Omental fat pad (tissue), 4 donors: ENCODE measurements around the gene TMSB15B. TPM values are rescaled to one million over a fixed set of nuclear protein-coding genes. Genes with fewer than 3 reads are reported as not detected.
"Not testable (repeated sequence)": the region's sequence is repeated elsewhere in the genome, so short reads cannot be mapped to it uniquely, and the experiment has no call there.

ENCODE experiments used
- ATAC-seq: fragments of 150-250 bp; one replicate; pipeline ENCODE4 v1.9.1; 2016; ENCODE audit warnings: mild to moderate bottlenecking, moderate library complexity; ENCODE audit not compliant: low FRiP score
- DNase-seq: peaks from one replicate; pipeline ENCODE4 v3.0.0-alpha.2; 2019; ENCODE audit warnings: low spot score
- total RNA-seq, 4 donors: library from RNA; depleted of rRNA; stranded (reverse); fragments of >200 nt; gene quantifications; one replicate each; pipeline ENCODE4 v1.1.0, GENCODE V29; 2016
- TF ChIP-seq, protein P1 (sequence below), 3 donors: fragments of 450-650 bp; IDR thresholded peaks; one replicate each; pipeline ENCODE4 v1.5.1; 2016 to 2017; ENCODE audit warnings: antibody characterized with exemption in 3 of 3, mild to moderate bottlenecking in 3 of 3, moderate library complexity in 2 of 3

TMSB15B gene
- total RNA-seq, 4 donors from 2014 or later: 0.46 to 3.9 (median 1.2) TPM

- no peak for ATAC-seq
- no peak for DNase-seq
- TF ChIP-seq, protein P1, sequence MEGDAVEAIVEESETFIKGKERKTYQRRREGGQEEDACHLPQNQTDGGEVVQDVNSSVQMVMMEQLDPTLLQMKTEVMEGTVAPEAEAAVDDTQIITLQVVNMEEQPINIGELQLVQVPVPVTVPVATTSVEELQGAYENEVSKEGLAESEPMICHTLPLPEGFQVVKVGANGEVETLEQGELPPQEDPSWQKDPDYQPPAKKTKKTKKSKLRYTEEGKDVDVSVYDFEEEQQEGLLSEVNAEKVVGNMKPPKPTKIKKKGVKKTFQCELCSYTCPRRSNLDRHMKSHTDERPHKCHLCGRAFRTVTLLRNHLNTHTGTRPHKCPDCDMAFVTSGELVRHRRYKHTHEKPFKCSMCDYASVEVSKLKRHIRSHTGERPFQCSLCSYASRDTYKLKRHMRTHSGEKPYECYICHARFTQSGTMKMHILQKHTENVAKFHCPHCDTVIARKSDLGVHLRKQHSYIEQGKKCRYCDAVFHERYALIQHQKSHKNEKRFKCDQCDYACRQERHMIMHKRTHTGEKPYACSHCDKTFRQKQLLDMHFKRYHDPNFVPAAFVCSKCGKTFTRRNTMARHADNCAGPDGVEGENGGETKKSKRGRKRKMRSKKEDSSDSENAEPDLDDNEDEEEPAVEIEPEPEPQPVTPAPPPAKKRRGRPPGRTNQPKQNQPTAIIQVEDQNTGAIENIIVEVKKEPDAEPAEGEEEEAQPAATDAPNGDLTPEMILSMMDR (IDR thresholded peaks at IDR 0.05): no peak
Measured at GRCh38 chrX:103999234-103999633, 36.8 kb downstream of the TMSB15B start.

- TF ChIP-seq, protein P1 (IDR thresholded peaks at IDR 0.05): no peak
- ATAC-seq: no peak
- no peak for DNase-seq
Measured at GRCh38 chrX:104008831-104009230, 46.4 kb downstream of the TMSB15B start.

- no peak for DNase-seq
- TF ChIP-seq, protein P1 (IDR thresholded peaks at IDR 0.05): no peak
- ATAC-seq: no peak
Measured at GRCh38 chrX:104013158-104013557, 50.7 kb downstream of the TMSB15B start.

DNA sequence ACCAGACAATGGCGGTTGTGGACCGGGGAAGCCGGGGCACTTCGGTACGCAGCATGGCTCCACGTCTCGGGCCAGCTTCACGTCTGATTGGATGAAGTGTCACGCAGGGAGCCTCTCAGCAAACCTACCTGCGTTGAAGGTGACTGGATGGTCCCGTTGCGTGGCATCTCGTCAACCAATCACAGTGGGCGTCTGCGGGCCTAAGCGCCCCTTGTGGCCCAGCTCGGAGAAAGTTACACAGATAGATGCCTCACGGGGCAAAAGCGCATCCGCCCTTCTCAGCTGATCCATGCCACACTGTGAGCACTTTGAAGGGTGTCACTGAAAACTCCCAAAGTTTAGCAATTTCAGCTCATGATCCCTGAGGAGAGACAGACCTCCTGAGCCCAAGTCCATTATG is 51.2 kb downstream of the TMSB15B start, which contains the start of gene H2BW1:
H2BW1 (minus strand) TSS at position 103 of the 400 bp plus-strand sequence. CDS start 132 bp downstream, outside the sequence.
- TF ChIP-seq, protein P1 (IDR thresholded peaks at IDR 0.05): no peak
- DNase-seq: no peak
- no peak for ATAC-seq

- ATAC-seq, DNase-seq: not testable (repeated sequence)
Measured at GRCh38 chrX:104015576-104015975, 53.1 kb downstream of the TMSB15B start.

Other genes with a start within 250 kb of the TMSB15B start
- 10 to 100 TPM in 1 of 4 donors, 1 to 10 TPM in 1, under 1 TPM in 2; 0.38 to 18.8 (median 1.4) TPM for gene PLP1, start 185.8 kb upstream of the TMSB15B start, total RNA-seq
- 1 to 10 TPM in 1 of 4 donors, under 1 TPM in 3; 0.50 to 3.9 (median 0.76) TPM for gene RAB9B, start 130.4 kb upstream of the TMSB15B start, total RNA-seq
- not detected for gene H2BW1, start 51.1 kb downstream of the TMSB15B start, total RNA-seq
- gene H2BW2, start 77.3 kb downstream of the TMSB15B start, total RNA-seq: not detected
- 1 to 10 TPM in 2 of 4 donors, under 1 TPM in 2; 0.60 to 4.9 (median 0.95) TPM for gene TMSB15C, start 113.6 kb downstream of the TMSB15B start, total RNA-seq
- gene ZCCHC18, start 149.9 kb downstream of the TMSB15B start, total RNA-seq: 1 to 10 TPM in 2 of 4 donors, under 1 TPM in 2; 0.31 to 5.0 (median 1.0) TPM
- 10 to 100 TPM; 12.9 to 19.9 (median 16.8) TPM for gene SLC25A53, start 194.4 kb downstream of the TMSB15B start, total RNA-seq
- gene FAM199X, start 203.8 kb downstream of the TMSB15B start, total RNA-seq: 10 to 100 TPM; 24.1 to 52.8 (median 35.9) TPM